Erythroblast (primary cell): ENCODE data around the gene TMEM198.

Experiments
- GATA1 ChIP-seq: IDR thresholded peaks from 2 replicates; pipeline ENCODE4 v1.6.1; 2011; ENCODE audit warnings: low read depth, mild to moderate bottlenecking, control low read depth, low read length, moderate library complexity
- POLR2A ChIP-seq: IDR thresholded peaks from 2 replicates; pipeline ENCODE4 v1.6.1; 2011; ENCODE audit warnings: mild to moderate bottlenecking, low read length

- TF ChIP-seq POLR2A, result no peak
- no peak for TF ChIP-seq GATA1
These were observed 33.2 kb upstream of the TMEM198 start for GRCh38 chr2:219510512-219511135.
